Liver (tissue), 9 donors: ENCODE measurements around the gene CCDC93. TPM values are rescaled to one million over a fixed set of nuclear protein-coding genes. Genes with fewer than 3 reads are reported as not detected.

Experiments used
- DNase-seq: peaks from one replicate; pipeline ENCODE4 v3.0.0-alpha.2; 2017; ENCODE audit warnings: low spot score
- H3K27ac ChIP-seq, 2 donors: one replicate each; pipeline ENCODE4 v1.7.0; 2013; ENCODE audit warnings: inconsistent platforms in 2 of 2, low read length in 2 of 2, control low read depth in 1 of 2, low read depth in 1 of 2, mild to moderate bottlenecking in 1 of 2
- H3K27me3 ChIP-seq, 4 donors: one replicate each; pipeline versions ENCODE4 v1.6.1 to v1.7.0; 2013; ENCODE audit warnings: low read length in 3 of 4, inconsistent platforms in 1 of 4, mild to moderate bottlenecking in 1 of 4, moderate library complexity in 1 of 4; ENCODE audit not compliant: control insufficient read depth in 4 of 4, insufficient read depth in 4 of 4
- H3K36me3 ChIP-seq, 4 donors: one replicate each; pipeline versions ENCODE4 v1.6.1 to v1.7.0; 2013; ENCODE audit warnings: low read length in 3 of 4, mild to moderate bottlenecking in 3 of 4, low read depth in 1 of 4, moderate library complexity in 1 of 4; ENCODE audit not compliant: control insufficient read depth in 4 of 4, insufficient read depth in 3 of 4
- H3K4me1 ChIP-seq, 4 donors: one replicate each; pipeline versions ENCODE4 v1.6.1 to v1.7.0; 2013; ENCODE audit warnings: low read length in 3 of 4, mild to moderate bottlenecking in 3 of 4, moderate library complexity in 1 of 4; ENCODE audit not compliant: control insufficient read depth in 4 of 4, insufficient read depth in 4 of 4
- H3K4me3 ChIP-seq, 3 donors: one replicate each; pipeline versions ENCODE4 v1.6.1 to v1.7.0; 2013; ENCODE audit warnings: low read length in 3 of 3, control low read depth in 1 of 3, low read depth in 1 of 3, mild to moderate bottlenecking in 1 of 3
- H3K9ac ChIP-seq, 2 donors: one replicate each; pipeline ENCODE4 v1.7.0; 2013; ENCODE audit warnings: low read length in 2 of 2, mild to moderate bottlenecking in 2 of 2, moderate library complexity in 2 of 2, control low read depth in 1 of 2, low read depth in 1 of 2
- H3K9me3 ChIP-seq, 4 donors: one replicate each; pipeline versions ENCODE4 v1.6.1 to v1.7.0; 2013; ENCODE audit warnings: low read length in 3 of 4; ENCODE audit not compliant: control insufficient read depth in 4 of 4
- CTCF ChIP-seq: fragments of 150-350 bp; IDR thresholded peaks from 2 replicates; pipeline ENCODE4 v1.5.1; 2017; ENCODE audit warnings: improper control_type of control experiment, low read depth, low read length; ENCODE audit not compliant: missing input control
- EGR1 ChIP-seq, 2 donors: IDR thresholded peaks; 2 replicates each; pipeline ENCODE4 v1.6.1; 2016 to 2018; ENCODE audit warnings: antibody characterized with exemption in 2 of 2, low read depth in 2 of 2
- FOXA1 ChIP-seq: IDR thresholded peaks from 2 replicates; pipeline ENCODE4 v1.6.1; 2016; ENCODE audit warnings: antibody characterized with exemption
- FOXA2 ChIP-seq: IDR thresholded peaks from 2 replicates; pipeline ENCODE4 v1.6.1; 2016; ENCODE audit warnings: antibody characterized with exemption
- GABPA ChIP-seq, 2 donors: IDR thresholded peaks in 1 of 2; conservative IDR thresholded peaks in 1 of 2; 2 replicates each; pipeline ENCODE4 v1.6.1; 2016; ENCODE audit warnings: antibody characterized with exemption in 2 of 2, mild to moderate bottlenecking in 1 of 2, moderate library complexity in 1 of 2
- HNF4A ChIP-seq, 2 donors: conservative IDR thresholded peaks; 2 replicates each; pipeline ENCODE4 v1.6.1; 2016; ENCODE audit warnings: antibody characterized with exemption in 2 of 2, mild to moderate bottlenecking in 2 of 2
- JUND ChIP-seq, 2 donors: IDR thresholded peaks; 2 replicates each; pipeline ENCODE4 v1.6.1; 2016; ENCODE audit warnings: antibody characterized with exemption in 2 of 2
- MAX ChIP-seq: IDR thresholded peaks from 2 replicates; pipeline ENCODE4 v1.6.1; 2016; ENCODE audit warnings: antibody characterized with exemption
- NR2F2 ChIP-seq: IDR thresholded peaks from 2 replicates; pipeline ENCODE4 v1.6.1; 2016; ENCODE audit warnings: antibody characterized with exemption
- RAD21 ChIP-seq, 2 donors: IDR thresholded peaks; 2 replicates each; pipeline ENCODE4 v1.6.1; 2016; ENCODE audit warnings: antibody characterized with exemption in 2 of 2, mild to moderate bottlenecking in 2 of 2
- REST ChIP-seq: IDR thresholded peaks from 2 replicates; pipeline ENCODE4 v1.6.1; 2016; ENCODE audit warnings: antibody characterized with exemption, mild to moderate bottlenecking
- RXRA ChIP-seq, 2 donors: IDR thresholded peaks; 2 replicates each; pipeline ENCODE4 v1.6.1; 2017 to 2018; ENCODE audit warnings: antibody characterized with exemption in 2 of 2, mild to moderate bottlenecking in 1 of 2
- SP1 ChIP-seq: IDR thresholded peaks from 2 replicates; pipeline ENCODE4 v1.6.1; 2018; ENCODE audit warnings: antibody characterized with exemption, mild to moderate bottlenecking
- TAF1 ChIP-seq: conservative IDR thresholded peaks from 2 replicates; pipeline ENCODE4 v1.6.1; 2016; ENCODE audit warnings: antibody characterized with exemption, mild to moderate bottlenecking
- YY1 ChIP-seq: IDR thresholded peaks from 2 replicates; pipeline ENCODE4 v1.6.1; 2016; ENCODE audit warnings: antibody characterized with exemption, mild to moderate bottlenecking
- ZBTB33 ChIP-seq: IDR thresholded peaks from 2 replicates; pipeline ENCODE4 v1.6.1; 2016; ENCODE audit warnings: antibody characterized with exemption
- WGBS: extraction: QIAGEN DNeasy Blood & Tissue Kit; methylation state at CpG from one replicate; pipeline ENCODE4 v1.1.7; 2013; 5-methylcytosine and 5-hydroxymethylcytosine counted together
- polyA plus RNA-seq, 2 donors: library from polyadenylated mRNA; stranded (reverse) in 1 of 2; unstranded in 1 of 2; fragments of 200-250 nt in 1 of 2; fragments of >200 nt in 1 of 2; fragmentation: Nextera tagmentation in 1 of 2; extraction: Ambion mirVana in 1 of 2; gene quantifications; one replicate each; pipeline versions ENCODE4 v1.2.1 to v1.2.3, GENCODE V29; 2013 to 2015
- total RNA-seq, 2 donors: library from RNA; depleted of rRNA; stranded (reverse); fragments of >200 nt; gene quantifications; one replicate each; pipeline ENCODE4 v1.2.3, GENCODE V29; 2014
- donor health status: healthy.
- donor health status: healthy.
- donor health status: healthy.
- donor health status: healthy.
- donor health status: healthy.

CCDC93 gene
- total and polyA plus RNA-seq, 4 donors, result 4.0 to 14.2 (median 8.5) TPM

- Histone ChIP-seq H3K36me3 (no peaks in the 10 kb centered on the region), H3K4me3 (peak overlapping the region in 1 of 3 donors; percentile 27), H3K4me1 (peaks cover 0 to 8% (median 0%) of the 10 kb centered on the region in 4 donors), H3K27ac (no peak overlapping the region), H3K9me3 (no peaks in the 10 kb centered on the region), H3K9ac (peak overlapping the region; percentile 48 to 64), H3K27me3 (no peaks in the 10 kb centered on the region)
- WGBS, result 7% methylated on average over 4 of the region's 4 CpGs
- DNase-seq, result no peak
- TF ChIP-seq REST (no peak), HNF4A (conservative IDR thresholded peaks at IDR 0.05) (no peak), ZBTB33 (no peak), MAX (no peak), RAD21 (IDR thresholded peaks at IDR 0.05) (peak; percentile 94 to 95), NR2F2 (no peak), SP1 (no peak), RXRA (IDR thresholded peaks at IDR 0.05) (no peak), YY1 (no peak), FOXA1 (no peak), EGR1 (IDR thresholded peaks at IDR 0.05; ENCODE audit: low read depth in 2 of 2) (no peak), CTCF (peak; percentile 69)
Measured at GRCh38 chr2:118046634-118047210, 32.9 kb upstream of the CCDC93 start.

GRCh38 chr2:118045286-118045685 is 31.4 kb upstream of the CCDC93 start:
- TF ChIP-seq MAX, result no peak
- no peak for TF ChIP-seq FOXA1
- TF ChIP-seq JUND (IDR thresholded peaks at IDR 0.05), result no peak
- TF ChIP-seq FOXA2, result no peak
- no peak for TF ChIP-seq RXRA (IDR thresholded peaks at IDR 0.05)
- TF ChIP-seq NR2F2, result no peak
- no peak for TF ChIP-seq TAF1
- TF ChIP-seq CTCF, result no peak
- TF ChIP-seq GABPA (IDR thresholded peaks at IDR 0.05 in 1 of 2, conservative IDR thresholded peaks at IDR 0.05 in 1 of 2), result no peak
- TF ChIP-seq EGR1 (IDR thresholded peaks at IDR 0.05; ENCODE audit: low read depth in 2 of 2), result no peak
- no peak for TF ChIP-seq ZBTB33
- TF ChIP-seq SP1, result no peak
- no peak for TF ChIP-seq YY1
- H3K27ac ChIP-seq, result no peak overlapping the region
- no peak overlapping the region for H3K9ac ChIP-seq
- no peak overlapping the region for H3K4me3 ChIP-seq
- H3K27me3 ChIP-seq, result no peaks in the 10 kb centered on the region
- H3K36me3 ChIP-seq, result no peaks in the 10 kb centered on the region
- no peak for DNase-seq
- 93% methylated on average over 1 of the region's 1 CpG for WGBS
- no peaks in the 10 kb centered on the region for H3K9me3 ChIP-seq
- H3K4me1 ChIP-seq, result peaks cover 0 to 8% (median 0%) of the 10 kb centered on the region in 4 donors
